Measurements from ENCODE around the gene CNOT6. TPM values are rescaled to one million over a fixed set of nuclear protein-coding genes. Genes with fewer than 3 reads are reported as not detected.

Gene CNOT6
- total and polyA plus RNA-seq, 4 donors: 6.2 to 17.6 (median 14.2) TPM

DNA sequence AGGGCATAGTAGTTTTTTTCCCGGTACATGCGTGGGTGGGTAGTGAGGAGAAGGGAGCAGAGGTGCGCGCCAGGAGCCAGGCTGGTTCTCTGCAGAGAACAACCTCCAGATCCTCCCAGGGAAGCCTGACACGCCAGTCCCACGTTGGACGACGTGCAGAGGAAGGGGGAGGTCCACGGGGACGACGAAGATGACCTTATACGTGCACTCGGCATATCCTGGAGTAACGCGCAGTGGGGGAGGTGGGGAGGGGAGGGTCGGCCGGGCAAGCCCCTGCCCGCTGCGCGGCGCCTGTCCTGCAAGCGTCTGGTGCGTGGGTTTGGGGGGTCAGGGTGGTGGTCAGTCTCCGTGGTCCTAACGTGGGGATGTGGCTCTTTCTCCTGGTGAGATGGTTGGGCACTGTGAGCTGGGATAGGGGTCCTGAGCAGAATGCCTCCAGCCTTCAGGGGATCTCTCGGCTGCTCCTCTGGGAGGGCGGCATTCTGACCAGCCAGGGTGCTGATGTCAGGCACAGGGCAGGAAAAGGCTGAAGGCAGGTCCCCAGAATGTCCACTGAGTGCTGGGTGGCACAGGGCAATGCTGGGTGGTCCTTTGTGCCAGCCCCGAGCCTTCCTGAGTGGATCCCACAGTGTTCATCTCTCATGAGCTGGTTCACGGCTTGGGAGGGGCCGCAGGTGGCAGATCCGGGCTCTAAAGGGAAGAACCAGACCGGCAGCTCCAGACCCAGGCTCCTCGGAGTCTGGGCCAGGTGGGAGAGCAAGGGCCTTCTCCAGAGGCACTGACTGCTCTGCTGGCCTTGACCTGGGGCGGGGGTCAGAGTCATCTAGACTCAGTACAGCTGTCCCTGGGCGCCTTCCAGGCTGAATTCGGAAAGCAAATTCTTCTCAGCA lies 107.7 kb downstream of the CNOT6 start:
- Histone ChIP-seq H3K4me1 (ENCODE audit: control insufficient read depth in 1 of 2, insufficient read depth in 2 of 2, low read length in 2 of 2) (no peaks in the 10 kb centered on the region), H3K27me3 (ENCODE audit: control insufficient read depth in 1 of 2, insufficient read depth in 2 of 2, low read length in 1 of 2) (no peaks in the 10 kb centered on the region), H3K9me3 (ENCODE audit: control insufficient read depth, low read length) (no peaks in the 10 kb centered on the region), H3K4me3 (ENCODE audit: low read length in 2 of 2) (no peak overlapping the region), H3K36me3 (ENCODE audit: control insufficient read depth in 1 of 2, insufficient read depth in 2 of 2, low read length in 1 of 2) (no peaks in the 10 kb centered on the region), H3K27ac (ENCODE audit: low read depth in 1 of 2, low read length in 2 of 2) (no peak overlapping the region)
- ATAC-seq (ENCODE audit: low FRiP score): no peak
- DNase-seq: peak; percentile 38 to 66
- 84 to 88% methylated on average over 36 of the region's 36 CpGs for WGBS, 2 donors
- intact Hi-C loops (cut with DNase I): no loop called here

DNA sequence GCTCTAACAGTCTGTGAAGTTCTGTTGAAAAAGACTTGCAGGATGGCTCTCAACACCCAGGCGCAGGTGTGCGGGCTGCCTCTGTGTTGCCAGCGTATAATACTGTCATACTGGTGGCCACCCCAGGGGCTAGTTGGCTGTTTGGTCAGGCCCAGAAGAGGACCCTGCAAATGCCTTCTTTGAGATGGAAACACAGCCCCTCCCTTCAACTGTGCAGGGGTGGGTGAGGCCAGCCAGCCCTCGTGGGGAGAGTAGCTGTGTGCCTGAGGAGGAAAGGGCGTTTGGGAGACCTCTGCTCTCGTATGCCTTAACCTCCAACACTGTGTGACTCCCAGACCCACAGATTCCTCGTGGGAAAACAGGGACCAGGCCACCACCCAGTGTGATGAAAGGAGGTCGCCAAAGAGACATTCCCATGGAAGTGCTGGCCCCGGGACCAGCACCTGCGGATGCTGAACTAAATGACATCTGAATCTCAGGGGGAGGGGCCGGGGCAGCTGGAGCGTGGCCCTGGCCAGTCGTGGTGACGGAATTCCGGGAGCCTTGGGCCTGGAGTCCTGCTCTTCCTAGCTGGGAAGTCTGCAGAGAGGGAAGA lies 108.4 kb downstream of the CNOT6 start:
- Histone ChIP-seq H3K4me3 (ENCODE audit: low read length in 2 of 2) (no peak overlapping the region), H3K4me1 (ENCODE audit: control insufficient read depth in 1 of 2, insufficient read depth in 2 of 2, low read length in 2 of 2) (no peaks in the 10 kb centered on the region), H3K9me3 (ENCODE audit: control insufficient read depth, low read length) (no peaks in the 10 kb centered on the region), H3K27ac (ENCODE audit: low read depth in 1 of 2, low read length in 2 of 2) (no peak overlapping the region), H3K27me3 (ENCODE audit: control insufficient read depth in 1 of 2, insufficient read depth in 2 of 2, low read length in 1 of 2) (no peaks in the 10 kb centered on the region), H3K36me3 (ENCODE audit: control insufficient read depth in 1 of 2, insufficient read depth in 2 of 2, low read length in 1 of 2) (no peaks in the 10 kb centered on the region)
- no peak for DNase-seq
- intact Hi-C loops (cut with DNase I): no loop called here
- ATAC-seq (ENCODE audit: low FRiP score): no peak
- WGBS, 2 donors: 68 to 69% methylated on average over 15 of the region's 15 CpGs

GRCh38 chr5:180603076-180603594 lies 109.0 kb downstream of the CNOT6 start:
- H3K27me3 ChIP-seq (ENCODE audit: control insufficient read depth in 1 of 2, insufficient read depth in 2 of 2, low read length in 1 of 2): no peaks in the 10 kb centered on the region
- H3K27ac ChIP-seq (ENCODE audit: low read depth in 1 of 2, low read length in 2 of 2): no peak overlapping the region
- H3K36me3 ChIP-seq (ENCODE audit: control insufficient read depth in 1 of 2, insufficient read depth in 2 of 2, low read length in 1 of 2): no peaks in the 10 kb centered on the region
- 93% methylated on average over 19 of the region's 19 CpGs for WGBS, 2 donors
- DNase-seq (peak; percentile 32 to 62), ATAC-seq (ENCODE audit: low FRiP score) (no peak)
- H3K9me3 ChIP-seq (ENCODE audit: control insufficient read depth, low read length): no peaks in the 10 kb centered on the region
- no peak overlapping the region for H3K4me3 ChIP-seq (ENCODE audit: low read length in 2 of 2)
- H3K4me1 ChIP-seq (ENCODE audit: control insufficient read depth in 1 of 2, insufficient read depth in 2 of 2, low read length in 2 of 2): no peaks in the 10 kb centered on the region
- intact Hi-C loops (cut with DNase I): no loop called here

DNA sequence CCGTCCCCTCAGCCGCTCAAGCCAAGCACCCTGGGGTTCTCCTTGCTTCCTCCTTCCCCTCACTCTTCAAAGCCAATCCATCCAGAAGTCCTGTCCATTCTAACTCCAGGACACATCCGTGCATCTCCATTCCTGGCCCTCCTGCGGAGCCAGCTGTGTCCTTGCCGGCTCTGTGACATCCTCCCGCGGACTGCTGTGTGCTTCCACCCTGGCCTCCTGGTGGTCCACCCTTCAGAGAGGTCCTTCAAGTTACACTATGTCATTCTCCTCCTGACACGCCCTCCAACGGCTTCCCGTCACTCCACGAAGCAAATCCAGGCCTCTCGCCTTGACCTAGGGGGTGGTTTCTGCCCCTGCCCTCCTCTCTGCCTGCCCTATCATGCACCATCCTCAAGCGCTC lies 110.1 kb downstream of the CNOT6 start:
- ATAC-seq (ENCODE audit: low FRiP score): no peak
- 84% methylated on average over 13 of the region's 13 CpGs for WGBS, 2 donors
- intact Hi-C loops (cut with DNase I): no loop called here

DNA sequence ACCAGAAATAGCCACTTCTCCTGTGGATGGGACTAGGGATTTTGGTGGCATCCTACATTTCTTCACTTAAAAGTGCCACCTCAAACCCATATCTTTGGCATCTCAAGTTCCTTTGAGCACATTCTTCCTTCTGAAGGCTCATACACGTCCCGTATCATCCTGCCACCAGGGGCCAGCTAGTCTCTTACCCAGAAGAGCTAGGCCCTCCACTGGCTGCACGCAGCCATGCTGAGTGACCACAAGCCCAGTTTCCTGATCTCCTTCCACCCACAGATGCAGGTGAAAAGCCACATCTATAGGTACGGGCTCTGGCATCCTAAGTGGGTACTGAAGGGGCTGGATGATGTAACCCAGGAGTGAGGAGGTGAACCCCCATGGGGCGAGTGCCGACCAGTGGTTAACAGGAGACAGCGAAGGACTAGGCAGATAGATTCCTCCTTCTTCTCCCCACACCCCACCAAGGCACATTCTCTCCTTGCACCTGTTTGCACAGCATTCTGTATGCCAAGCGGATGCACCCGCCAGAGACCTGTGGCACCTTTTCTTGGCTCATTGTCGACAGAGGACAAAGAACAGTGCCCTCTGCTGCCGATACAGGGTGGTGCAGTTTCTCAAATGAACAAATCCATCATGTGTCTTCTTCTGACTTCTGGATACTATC lies 111.5 kb downstream of the CNOT6 start:
- Histone ChIP-seq H3K27me3 (ENCODE audit: control insufficient read depth in 1 of 2, insufficient read depth in 2 of 2, low read length in 1 of 2) (no peaks in the 10 kb centered on the region), H3K36me3 (ENCODE audit: control insufficient read depth in 1 of 2, insufficient read depth in 2 of 2, low read length in 1 of 2) (no peaks in the 10 kb centered on the region), H3K4me3 (ENCODE audit: low read length in 2 of 2) (no peak overlapping the region), H3K27ac (ENCODE audit: low read depth in 1 of 2, low read length in 2 of 2) (no peak overlapping the region), H3K9me3 (ENCODE audit: control insufficient read depth, low read length) (no peaks in the 10 kb centered on the region), H3K4me1 (ENCODE audit: control insufficient read depth in 1 of 2, insufficient read depth in 2 of 2, low read length in 2 of 2) (no peaks in the 10 kb centered on the region)
- intact Hi-C loops (cut with DNase I): no loop called here
- DNase-seq (peak; percentile 55 to 62), ATAC-seq (ENCODE audit: low FRiP score) (no peak)
- WGBS, 2 donors: 54 to 58% methylated on average over 11 of the region's 11 CpGs

More for the DNA sequence above, 110.1 kb downstream of the CNOT6 start:
- Histone ChIP-seq H3K27ac (ENCODE audit: low read depth in 1 of 2, low read length in 2 of 2) (no peak overlapping the region), H3K4me1 (ENCODE audit: control insufficient read depth in 1 of 2, insufficient read depth in 2 of 2, low read length in 2 of 2) (no peaks in the 10 kb centered on the region), H3K27me3 (ENCODE audit: control insufficient read depth in 1 of 2, insufficient read depth in 2 of 2, low read length in 1 of 2) (no peaks in the 10 kb centered on the region), H3K4me3 (ENCODE audit: low read length in 2 of 2) (no peak overlapping the region), H3K36me3 (ENCODE audit: control insufficient read depth in 1 of 2, insufficient read depth in 2 of 2, low read length in 1 of 2) (no peaks in the 10 kb centered on the region), H3K9me3 (ENCODE audit: control insufficient read depth, low read length) (no peaks in the 10 kb centered on the region)
- DNase-seq: peak; percentile 29 to 67

DNA sequence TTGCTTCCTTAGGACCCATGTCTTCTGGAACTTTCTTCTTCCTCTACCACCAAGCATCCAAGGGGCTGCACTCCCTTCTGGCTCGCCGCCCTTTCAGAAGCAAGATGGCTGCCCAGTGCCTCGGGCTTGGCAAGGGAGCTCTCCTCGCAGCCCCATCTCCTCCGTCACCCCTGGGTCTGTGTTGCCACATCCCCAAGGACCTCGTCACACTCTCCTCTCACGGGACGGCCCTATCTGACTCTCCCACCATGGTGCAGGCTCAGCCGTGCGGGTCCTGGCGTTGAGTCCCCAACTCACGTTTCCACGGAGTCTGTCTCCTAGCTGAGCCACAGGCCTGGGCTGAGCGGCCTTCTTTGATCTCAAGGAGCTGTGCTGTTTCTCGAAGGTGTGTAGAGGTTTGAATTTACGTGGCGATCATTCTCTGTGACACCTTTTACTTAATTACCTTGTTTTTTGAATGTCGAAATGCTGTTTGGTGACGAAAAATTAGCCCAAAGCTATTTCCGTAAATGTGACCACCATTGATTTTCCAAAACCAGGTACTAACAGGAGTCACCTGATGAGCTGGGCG lies 112.1 kb downstream of the CNOT6 start:
- DNase-seq: peak; percentile 26 to 54
- Histone ChIP-seq H3K36me3 (ENCODE audit: control insufficient read depth in 1 of 2, insufficient read depth in 2 of 2, low read length in 1 of 2) (no peaks in the 10 kb centered on the region), H3K27ac (ENCODE audit: low read depth in 1 of 2, low read length in 2 of 2) (no peak overlapping the region), H3K4me1 (ENCODE audit: control insufficient read depth in 1 of 2, insufficient read depth in 2 of 2, low read length in 2 of 2) (no peaks in the 10 kb centered on the region), H3K27me3 (ENCODE audit: control insufficient read depth in 1 of 2, insufficient read depth in 2 of 2, low read length in 1 of 2) (no peaks in the 10 kb centered on the region), H3K4me3 (ENCODE audit: low read length in 2 of 2) (no peak overlapping the region), H3K9me3 (ENCODE audit: control insufficient read depth, low read length) (no peaks in the 10 kb centered on the region)
- no peak for ATAC-seq (ENCODE audit: low FRiP score)
- 79 to 82% methylated on average over 21 of the region's 21 CpGs for WGBS, 2 donors
- intact Hi-C loops (cut with DNase I): no loop called here

DNA sequence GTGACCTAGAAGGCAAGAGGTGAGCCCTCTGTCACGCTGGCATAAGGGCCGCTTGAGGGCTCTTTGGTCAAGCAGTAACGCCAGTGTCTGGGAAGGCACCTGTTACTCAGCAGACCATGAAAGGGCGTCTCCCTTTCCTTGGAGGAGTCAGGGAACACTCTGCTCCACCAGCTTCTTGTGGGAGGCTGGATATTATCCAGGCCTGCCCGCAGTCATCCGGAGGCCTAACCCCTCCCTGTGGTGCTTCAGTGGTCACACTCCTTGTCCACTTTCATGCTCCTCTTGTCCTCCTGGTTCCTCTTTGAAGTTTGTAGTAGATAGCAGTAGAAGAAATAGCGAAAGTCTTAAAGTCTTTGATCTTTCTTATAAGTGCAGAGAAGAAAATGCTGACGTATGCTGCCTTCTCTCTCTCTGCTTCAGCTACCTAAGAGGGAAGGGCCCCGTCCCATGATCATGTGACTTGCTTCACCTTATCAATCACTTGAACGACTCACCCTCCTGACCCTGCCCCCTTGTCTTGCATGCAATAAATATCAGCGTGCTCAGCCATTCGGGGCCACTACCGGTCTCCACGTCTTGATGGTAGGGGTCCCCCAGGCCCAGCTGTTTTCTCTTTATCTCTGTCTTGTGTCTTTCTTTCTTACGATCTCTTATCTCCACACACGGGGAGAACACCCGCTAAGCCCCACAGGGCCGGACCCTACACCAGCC lies 113.8 kb downstream of the CNOT6 start:
- Histone ChIP-seq H3K4me1 (ENCODE audit: control insufficient read depth in 1 of 2, insufficient read depth in 2 of 2, low read length in 2 of 2) (no peaks in the 10 kb centered on the region), H3K4me3 (ENCODE audit: low read length in 2 of 2) (no peak overlapping the region), H3K27ac (ENCODE audit: low read depth in 1 of 2, low read length in 2 of 2) (no peak overlapping the region), H3K9me3 (ENCODE audit: control insufficient read depth, low read length) (no peaks in the 10 kb centered on the region), H3K36me3 (ENCODE audit: control insufficient read depth in 1 of 2, insufficient read depth in 2 of 2, low read length in 1 of 2) (no peaks in the 10 kb centered on the region), H3K27me3 (ENCODE audit: control insufficient read depth in 1 of 2, insufficient read depth in 2 of 2, low read length in 1 of 2) (no peaks in the 10 kb centered on the region)
- ATAC-seq (ENCODE audit: low FRiP score): no peak
- 55 to 57% methylated on average over 18 of the region's 18 CpGs for WGBS, 2 donors
- peak in 1 of 2 donors; percentile 9 for DNase-seq
- intact Hi-C loops (cut with DNase I): no loop called here
